ENCODE data around the gene MAP4K3. TPM values are rescaled to one million over a fixed set of nuclear protein-coding genes. Genes with fewer than 3 reads are reported as not detected.

MAP4K3 gene
- total RNA-seq, 1 experiment from 2014 or later, result 26.6 TPM

DNA sequence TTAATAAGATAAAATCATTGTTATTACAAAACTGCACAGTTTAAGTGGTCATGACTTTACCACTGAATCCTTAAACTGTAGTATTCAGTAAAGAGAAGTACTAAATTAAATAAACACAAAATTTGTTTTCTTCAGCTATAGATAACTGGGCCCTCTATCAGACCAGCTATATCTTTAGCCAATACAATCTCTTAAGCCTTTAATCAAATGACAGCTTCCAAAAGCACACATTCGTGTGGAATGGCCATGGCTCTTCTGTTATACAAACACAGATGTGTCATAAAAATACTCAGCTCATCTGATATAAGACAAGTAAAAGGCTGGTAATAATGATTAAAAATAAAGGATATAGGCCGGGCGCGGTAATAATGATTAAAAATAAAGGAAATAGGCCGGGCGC is 135.7 kb downstream of the MAP4K3 start:
- Histone ChIP-seq H3K27ac (ENCODE audit: low read length) (no peak overlapping the region), H3K9me3 (ENCODE audit: control insufficient read depth, insufficient read depth, low read depth, low read length) (no peaks in the 10 kb centered on the region), H3K27me3 (ENCODE audit: control insufficient read depth, insufficient read depth, low read length) (no peaks in the 10 kb centered on the region), H3K4me3 (ENCODE audit: low read depth in 2 of 2, low read length in 2 of 2) (no peak overlapping the region), H3K36me3 (ENCODE audit: control insufficient read depth, insufficient read depth, low read length) (peaks cover 5% of the 10 kb centered on the region), H3K4me1 (ENCODE audit: control insufficient read depth, insufficient read depth, low read length) (no peaks in the 10 kb centered on the region)
- DNase-seq (ENCODE audit: low read depth, low spot score) (no peak), ATAC-seq (no peak)
- TF ChIP-seq POLR2AphosphoS5 (IDR thresholded peaks at IDR 0.05; ENCODE audit: low read depth, low read length) (no peak), SIN3A (IDR thresholded peaks at IDR 0.05; ENCODE audit: borderline replicate concordance, insufficient read depth, low read depth, low read length) (no peak)
- TF ChIP-seq, protein P1, sequence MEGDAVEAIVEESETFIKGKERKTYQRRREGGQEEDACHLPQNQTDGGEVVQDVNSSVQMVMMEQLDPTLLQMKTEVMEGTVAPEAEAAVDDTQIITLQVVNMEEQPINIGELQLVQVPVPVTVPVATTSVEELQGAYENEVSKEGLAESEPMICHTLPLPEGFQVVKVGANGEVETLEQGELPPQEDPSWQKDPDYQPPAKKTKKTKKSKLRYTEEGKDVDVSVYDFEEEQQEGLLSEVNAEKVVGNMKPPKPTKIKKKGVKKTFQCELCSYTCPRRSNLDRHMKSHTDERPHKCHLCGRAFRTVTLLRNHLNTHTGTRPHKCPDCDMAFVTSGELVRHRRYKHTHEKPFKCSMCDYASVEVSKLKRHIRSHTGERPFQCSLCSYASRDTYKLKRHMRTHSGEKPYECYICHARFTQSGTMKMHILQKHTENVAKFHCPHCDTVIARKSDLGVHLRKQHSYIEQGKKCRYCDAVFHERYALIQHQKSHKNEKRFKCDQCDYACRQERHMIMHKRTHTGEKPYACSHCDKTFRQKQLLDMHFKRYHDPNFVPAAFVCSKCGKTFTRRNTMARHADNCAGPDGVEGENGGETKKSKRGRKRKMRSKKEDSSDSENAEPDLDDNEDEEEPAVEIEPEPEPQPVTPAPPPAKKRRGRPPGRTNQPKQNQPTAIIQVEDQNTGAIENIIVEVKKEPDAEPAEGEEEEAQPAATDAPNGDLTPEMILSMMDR (IDR thresholded peaks at IDR 0.05), result no peak
- ChIA-PET CTCF (no interaction called here), POLR2A (no interaction called here)
- BruUV-seq (replicated peaks), result no TSS peak
- intact Hi-C loops (cut with micrococcal nuclease; ENCODE audit: unreplicated experiment) (no loop called here), in situ Hi-C loops (cut with HindIII; ENCODE audit: low pct_unique_long_range_greater_than_20kb, low sequenced_read_pairs) (no loop called here)

DNA sequence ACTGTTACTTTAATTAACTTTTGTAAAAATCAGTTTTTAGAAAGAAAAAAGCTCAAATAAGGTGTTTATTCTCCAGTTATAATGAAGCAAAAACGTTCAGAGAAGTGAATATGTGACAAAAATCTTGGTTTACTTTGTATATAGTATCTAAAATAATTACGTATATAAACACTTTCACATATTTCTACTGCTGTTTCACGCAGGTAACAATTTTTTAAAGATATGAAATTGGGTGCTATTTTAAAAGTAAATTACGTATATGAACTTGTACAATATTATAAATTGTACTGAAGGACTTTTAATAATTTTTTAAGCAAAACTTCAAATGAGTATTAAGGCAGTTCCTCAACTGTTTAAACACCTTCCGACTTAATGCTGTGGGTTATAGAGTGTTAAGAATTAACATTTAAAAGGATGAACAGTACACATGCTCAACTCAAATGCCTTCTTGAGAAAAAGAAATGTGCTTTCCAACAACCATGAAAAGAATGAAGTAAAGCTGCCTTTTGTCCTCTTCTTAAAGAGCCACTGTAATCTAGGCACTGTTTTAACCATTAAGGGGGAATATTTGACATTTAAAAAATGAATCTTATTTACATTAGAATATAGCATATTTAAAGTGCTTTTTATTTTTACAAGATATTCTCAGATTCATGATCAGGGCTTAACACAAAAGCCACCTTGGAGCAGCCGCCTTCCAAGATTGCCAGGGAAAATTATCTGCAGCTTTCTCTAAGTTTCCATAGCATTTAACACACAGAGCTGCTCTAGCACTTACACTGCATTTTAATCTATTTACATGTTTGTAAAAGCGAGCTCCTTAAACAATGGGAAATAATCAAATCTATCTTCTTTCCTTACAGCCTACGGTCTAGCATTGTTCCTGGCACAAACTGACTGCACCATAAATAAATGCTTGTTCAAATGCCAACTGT is 136.8 kb downstream of the MAP4K3 start:
- Histone ChIP-seq H3K4me1 (ENCODE audit: control insufficient read depth, insufficient read depth, low read length) (no peaks in the 10 kb centered on the region), H3K36me3 (ENCODE audit: control insufficient read depth, insufficient read depth, low read length) (peaks cover 5% of the 10 kb centered on the region), H3K27me3 (ENCODE audit: control insufficient read depth, insufficient read depth, low read length) (no peaks in the 10 kb centered on the region), H3K4me3 (ENCODE audit: low read depth in 2 of 2, low read length in 2 of 2) (no peak overlapping the region), H3K27ac (ENCODE audit: low read length) (no peak overlapping the region), H3K9me3 (ENCODE audit: control insufficient read depth, insufficient read depth, low read depth, low read length) (no peaks in the 10 kb centered on the region)
- POLR2A ChIA-PET, result no interaction called here
- intact Hi-C loops (cut with micrococcal nuclease; ENCODE audit: unreplicated experiment) (no loop called here), in situ Hi-C loops (cut with HindIII; ENCODE audit: low pct_unique_long_range_greater_than_20kb, low sequenced_read_pairs) (no loop called here)
- no TSS peak for BruUV-seq (replicated peaks)
- no peak for ATAC-seq
- CTCF ChIA-PET, result interaction anchor here (0.5 kb wide), 1 partner anchor 10 kb away, joined by 5 read pairs; no protein-coding TSS in a partner anchor
- DNase-seq (ENCODE audit: low read depth, low spot score), result no peak
- TF ChIP-seq TCF7L2 (IDR thresholded peaks at IDR 0.05; ENCODE audit: low read depth, low read length) (no peak), SIN3A (IDR thresholded peaks at IDR 0.05; ENCODE audit: borderline replicate concordance, insufficient read depth, low read depth, low read length) (no peak), POLR2AphosphoS5 (IDR thresholded peaks at IDR 0.05; ENCODE audit: low read depth, low read length) (no peak)
- TF ChIP-seq, protein P1 (IDR thresholded peaks at IDR 0.05), result no peak
- TF ChIP-seq, protein P2, sequence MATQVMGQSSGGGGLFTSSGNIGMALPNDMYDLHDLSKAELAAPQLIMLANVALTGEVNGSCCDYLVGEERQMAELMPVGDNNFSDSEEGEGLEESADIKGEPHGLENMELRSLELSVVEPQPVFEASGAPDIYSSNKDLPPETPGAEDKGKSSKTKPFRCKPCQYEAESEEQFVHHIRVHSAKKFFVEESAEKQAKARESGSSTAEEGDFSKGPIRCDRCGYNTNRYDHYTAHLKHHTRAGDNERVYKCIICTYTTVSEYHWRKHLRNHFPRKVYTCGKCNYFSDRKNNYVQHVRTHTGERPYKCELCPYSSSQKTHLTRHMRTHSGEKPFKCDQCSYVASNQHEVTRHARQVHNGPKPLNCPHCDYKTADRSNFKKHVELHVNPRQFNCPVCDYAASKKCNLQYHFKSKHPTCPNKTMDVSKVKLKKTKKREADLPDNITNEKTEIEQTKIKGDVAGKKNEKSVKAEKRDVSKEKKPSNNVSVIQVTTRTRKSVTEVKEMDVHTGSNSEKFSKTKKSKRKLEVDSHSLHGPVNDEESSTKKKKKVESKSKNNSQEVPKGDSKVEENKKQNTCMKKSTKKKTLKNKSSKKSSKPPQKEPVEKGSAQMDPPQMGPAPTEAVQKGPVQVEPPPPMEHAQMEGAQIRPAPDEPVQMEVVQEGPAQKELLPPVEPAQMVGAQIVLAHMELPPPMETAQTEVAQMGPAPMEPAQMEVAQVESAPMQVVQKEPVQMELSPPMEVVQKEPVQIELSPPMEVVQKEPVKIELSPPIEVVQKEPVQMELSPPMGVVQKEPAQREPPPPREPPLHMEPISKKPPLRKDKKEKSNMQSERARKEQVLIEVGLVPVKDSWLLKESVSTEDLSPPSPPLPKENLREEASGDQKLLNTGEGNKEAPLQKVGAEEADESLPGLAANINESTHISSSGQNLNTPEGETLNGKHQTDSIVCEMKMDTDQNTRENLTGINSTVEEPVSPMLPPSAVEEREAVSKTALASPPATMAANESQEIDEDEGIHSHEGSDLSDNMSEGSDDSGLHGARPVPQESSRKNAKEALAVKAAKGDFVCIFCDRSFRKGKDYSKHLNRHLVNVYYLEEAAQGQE (IDR thresholded peaks at IDR 0.05; ENCODE audit: insufficient read depth in 1 of 2, low read depth in 2 of 2, low read length in 1 of 2), result no peak

All from Panc1 (cell line).